HG03342 (cell line): ENCODE results near the gene ZNF331.
"Not testable (repeated sequence)": the region's sequence is repeated elsewhere in the genome, so short reads cannot be mapped to it uniquely, and the experiment has no call there.

Source experiments
- ATAC-seq: cut with Tn5 transposase; IDR thresholded peaks from one replicate; pipeline ENCODE4 v1.9.1; 2021; ENCODE audit warnings: mild to moderate bottlenecking, moderate library complexity; ENCODE audit not compliant: unreplicated experiment

Gene ZNF331

DNA sequence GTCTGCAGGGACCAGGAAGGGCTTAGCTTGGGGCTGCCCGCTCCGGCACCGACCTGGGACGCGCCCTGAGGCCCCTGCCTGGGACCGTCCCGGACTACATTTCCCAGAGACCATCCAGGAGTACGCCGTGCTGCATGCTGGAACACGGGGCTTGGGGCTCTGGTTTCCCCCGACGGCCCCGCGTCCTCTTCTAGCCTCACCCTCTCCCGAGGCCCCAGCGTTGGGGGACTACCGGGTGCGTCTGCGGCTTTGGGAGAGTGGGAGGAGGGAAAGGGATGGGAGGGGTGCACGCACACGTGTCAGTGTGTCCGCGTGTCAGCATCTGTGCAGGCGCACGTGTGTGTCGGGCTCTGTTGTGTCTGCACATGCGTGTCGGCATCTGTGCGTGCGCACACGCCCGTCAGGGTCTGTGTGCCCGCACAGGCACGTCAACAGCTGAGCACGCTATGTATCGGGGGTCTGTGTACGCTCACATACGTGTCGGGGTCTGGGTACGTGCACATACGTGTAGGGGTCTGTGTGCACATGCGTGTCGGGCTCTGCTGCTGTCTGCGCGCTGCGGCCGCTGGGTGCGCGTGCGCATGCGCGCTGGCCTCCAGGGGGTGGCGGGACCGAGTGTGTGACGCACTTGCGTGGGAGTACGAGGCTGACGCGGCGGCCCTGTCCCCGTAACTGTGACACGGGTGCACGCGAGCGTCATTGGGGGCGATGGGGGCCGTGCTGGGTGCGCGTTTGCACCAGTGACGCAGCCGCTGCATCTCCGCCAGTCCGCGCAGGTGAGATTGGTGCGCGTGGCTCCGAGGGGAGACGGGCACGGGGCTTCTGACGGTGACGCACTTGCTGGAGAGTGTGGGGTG, at the start of gene ZNF331:
TSS of gene ZNF331 (plus strand) at position 625 of the 857 bp plus-strand sequence. CDS start 31,232 bp downstream, outside the sequence.
- peak; percentile 56 for ATAC-seq

DNA sequence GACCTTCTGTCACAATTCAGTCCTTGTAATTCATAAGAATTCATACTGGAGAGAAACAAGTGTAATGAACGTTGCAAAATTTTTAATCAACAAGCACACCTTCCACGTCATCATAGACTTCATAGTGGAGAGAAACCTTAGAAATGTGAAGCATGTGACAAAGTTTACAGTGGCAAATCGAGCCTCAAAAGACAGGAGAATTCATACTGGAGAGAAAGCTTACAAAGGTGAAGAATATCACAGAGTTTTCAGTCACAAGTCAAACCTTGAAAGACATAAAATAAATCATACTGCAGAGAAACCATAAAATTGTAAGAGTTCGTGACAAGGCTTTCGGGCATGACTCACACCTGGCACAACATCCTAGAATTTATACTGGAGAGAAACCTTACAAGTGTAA, 45.8 kb upstream of the ZNF331 start:
- no peak for ATAC-seq

- not testable (repeated sequence) for ATAC-seq
Observed at GRCh38 chr19:53497311-53498023, 40.5 kb upstream of the ZNF331 start.

DNA sequence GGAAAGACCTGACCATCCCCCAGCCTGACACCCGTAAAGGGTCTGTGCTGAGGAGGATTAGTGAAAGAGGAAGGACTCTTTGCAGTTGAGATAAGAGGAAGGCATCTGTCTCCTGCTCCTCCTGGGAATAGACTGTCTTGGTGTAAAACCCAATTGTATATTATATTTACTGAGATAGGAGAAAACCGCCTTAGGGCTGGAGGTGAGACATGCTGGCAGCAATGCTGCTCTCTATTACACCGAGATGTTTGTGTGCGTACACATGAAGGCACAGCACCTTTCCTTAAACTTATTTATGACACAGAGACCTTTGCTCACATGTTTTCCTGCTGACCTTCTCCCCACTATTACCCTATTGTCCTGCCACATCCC, 39.9 kb upstream of the ZNF331 start:
- not testable (repeated sequence) for ATAC-seq

- not testable (repeated sequence) for ATAC-seq
Observed at GRCh38 chr19:53503151-53503550, 34.8 kb upstream of the ZNF331 start.

GRCh38 chr19:53503671-53504364, 34.1 kb upstream of the ZNF331 start:
- ATAC-seq: not testable (repeated sequence)

DNA sequence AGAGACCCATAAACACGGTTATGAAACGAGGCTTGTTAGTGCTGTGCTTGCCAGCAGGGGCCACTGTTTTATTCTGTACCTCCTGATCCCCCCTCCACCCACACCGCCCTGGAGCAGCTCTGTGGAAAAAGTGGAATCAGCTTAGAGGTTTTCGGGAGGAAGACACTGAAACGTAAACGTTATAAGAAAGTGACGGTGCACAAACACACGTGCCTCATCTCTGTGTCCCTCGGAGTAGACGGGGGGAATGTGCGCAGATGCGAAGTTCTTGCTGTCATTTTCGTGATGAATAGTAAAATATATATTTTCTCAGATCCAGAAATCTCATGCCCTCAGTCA, 33.6 kb upstream of the ZNF331 start:
- not testable (repeated sequence) for ATAC-seq

DNA sequence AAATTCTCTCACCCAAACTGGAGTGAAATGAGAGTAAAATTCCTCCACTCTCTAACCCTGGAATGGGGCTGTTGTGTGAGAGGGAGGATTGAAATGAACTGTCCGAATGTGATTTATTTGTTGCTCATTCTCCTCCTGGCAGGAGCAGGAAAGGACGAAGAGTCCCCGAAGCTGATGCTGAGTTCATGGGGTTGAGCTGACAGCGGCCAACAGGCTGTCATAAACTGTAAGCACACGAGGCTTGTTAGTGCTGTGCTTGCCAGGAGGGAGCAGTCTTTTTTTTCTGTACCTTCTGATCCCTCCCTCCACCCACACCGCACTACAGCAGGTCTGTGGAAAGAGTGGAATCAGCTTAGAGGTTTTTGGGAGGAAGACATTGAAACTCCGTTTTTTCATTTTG, 33.1 kb upstream of the ZNF331 start:
- no peak for ATAC-seq

DNA sequence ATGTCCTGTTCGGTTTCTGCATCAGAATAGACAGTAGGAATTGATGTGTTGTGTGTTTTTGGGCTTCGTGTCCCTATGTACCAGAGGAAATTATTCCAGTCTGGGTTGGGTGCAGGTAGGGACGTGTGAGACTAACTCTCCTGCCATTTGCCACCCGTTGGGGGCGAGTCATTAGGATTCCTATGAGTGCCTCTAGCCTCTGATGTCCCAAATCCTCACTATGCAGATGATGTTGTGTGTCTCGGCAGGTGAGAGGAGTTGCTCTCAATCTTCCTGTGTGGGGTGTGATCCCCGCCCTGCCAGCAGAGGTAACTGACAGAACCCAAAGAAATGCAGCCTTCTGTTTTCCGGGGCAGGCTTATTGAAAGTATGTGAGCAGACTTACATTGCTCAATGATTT, 31.2 kb upstream of the ZNF331 start:
- no peak for ATAC-seq

DNA sequence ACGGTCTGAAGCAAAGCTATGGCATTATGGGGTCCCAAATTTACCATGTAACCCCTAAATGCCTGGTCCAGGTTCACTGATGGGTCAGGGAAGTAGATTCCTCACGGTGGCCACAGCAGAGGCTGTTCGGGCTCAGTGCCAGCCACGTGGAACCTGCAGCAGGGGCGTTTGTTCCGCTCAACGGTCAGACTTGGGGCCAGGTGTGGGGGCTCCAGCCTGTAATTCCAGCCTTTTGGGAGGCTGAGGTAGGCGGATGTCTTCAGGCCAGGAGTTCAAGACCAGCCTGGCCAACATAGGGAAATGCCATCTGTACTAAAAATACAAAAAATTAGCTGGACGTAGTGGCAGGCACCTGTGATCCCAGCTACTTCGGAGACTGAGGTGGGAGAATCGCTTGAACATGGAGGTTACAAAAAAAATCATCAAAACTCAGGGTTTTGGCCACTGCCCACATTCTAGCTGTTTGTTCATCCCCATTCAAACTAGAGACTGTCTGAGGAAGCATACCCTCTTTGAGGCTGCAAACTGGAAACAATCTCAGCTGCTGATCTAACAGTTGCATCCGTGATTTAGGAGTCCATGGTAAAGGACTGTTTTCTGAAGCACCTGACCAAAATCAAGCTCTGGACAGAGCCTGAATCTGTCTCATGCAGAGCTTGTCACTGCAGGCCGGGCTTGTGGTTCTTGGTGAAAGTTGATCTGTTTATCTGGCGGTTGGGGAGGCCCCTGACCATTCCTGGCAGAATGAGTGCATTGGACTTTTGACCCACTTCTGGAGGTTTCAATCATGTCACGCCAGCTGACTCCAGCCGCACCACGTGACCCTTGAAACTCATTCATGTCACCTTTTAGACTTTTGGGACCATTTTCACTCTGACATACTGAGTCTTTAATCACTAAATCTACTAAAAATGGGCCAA, 30.2 kb upstream of the ZNF331 start:
- no peak for ATAC-seq

DNA sequence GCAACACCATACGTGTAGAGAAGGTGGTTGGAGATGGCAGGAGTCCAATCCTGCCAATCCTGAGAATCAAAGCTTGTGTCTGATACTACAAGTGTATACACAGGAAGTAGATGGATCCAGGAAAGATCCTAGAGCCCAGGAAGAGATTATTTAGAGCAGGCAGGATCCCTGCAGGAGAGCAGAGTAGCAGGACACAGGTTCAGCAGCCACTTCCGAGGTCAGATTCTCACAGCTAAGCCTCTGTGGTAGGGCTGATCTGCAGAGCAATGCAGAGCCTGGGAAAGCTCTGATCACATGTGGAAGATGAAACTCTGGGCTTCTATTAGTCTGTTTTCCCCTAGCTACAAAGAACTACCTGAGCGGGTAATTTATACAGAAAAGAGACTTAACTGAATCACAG, 28.5 kb upstream of the ZNF331 start:
- ATAC-seq: no peak

DNA sequence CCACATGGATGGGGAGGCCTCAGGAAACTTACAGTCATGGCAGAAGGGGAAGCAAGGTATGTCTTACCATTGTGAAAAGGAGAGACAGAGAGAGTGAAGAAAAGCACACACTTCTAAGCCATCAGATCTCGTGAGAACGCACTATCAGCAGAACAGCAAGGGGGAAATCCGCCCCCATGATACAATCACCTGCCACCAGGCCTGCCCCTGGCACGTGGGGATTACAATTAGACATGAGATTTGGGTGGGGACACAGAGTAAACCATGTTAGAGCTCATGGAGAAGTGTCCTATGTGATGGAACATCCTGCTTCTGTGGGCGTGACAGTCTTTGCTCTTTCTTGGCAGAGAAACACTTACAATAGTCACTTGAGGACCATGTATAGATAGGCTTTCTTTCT, 28.1 kb upstream of the ZNF331 start:
- no peak for ATAC-seq

- no peak for ATAC-seq
Observed at GRCh38 chr19:53511357-53511756, 26.6 kb upstream of the ZNF331 start.

DNA sequence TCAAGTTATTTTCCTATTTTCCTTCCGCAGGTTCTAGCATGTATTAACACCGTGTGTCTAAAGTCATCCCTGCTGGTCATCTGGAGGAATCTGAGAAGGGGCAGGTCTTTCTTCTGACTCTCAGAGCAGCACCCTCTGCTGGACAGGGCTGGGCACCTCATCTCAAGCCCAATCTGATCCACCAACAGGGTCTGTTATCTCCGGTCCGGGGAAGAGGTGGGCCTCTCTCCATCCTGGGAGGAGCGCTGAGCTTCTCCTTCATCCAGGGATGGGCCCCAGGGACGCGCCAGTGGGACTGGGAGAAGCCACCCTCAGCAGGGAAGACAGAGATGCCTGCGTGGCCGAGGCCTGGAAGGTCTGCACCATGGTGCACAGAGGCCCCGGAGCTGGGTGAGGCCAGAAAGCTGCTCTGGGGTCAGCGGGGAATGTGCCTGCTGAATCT, 26.0 kb upstream of the ZNF331 start:
- ATAC-seq: no peak

DNA sequence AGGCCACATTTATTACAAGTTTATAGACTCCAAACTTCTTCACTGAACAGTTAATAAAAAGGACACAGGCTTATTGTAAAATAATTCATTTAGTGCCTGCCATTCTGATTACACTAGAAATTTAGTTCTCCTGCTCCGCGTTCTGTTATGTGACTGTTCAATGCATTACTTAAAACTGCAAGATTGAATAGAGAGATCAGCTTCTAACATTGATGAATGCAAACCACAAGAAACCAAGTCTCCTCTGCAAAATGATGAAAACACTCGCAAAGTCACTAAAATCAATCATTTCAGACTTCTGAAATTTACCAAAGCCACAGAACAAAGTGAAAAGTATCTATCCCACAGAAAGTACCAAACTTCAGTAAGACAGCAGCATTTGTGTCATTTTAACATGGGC, 22.9 kb upstream of the ZNF331 start:
- ATAC-seq: not testable (repeated sequence)

DNA sequence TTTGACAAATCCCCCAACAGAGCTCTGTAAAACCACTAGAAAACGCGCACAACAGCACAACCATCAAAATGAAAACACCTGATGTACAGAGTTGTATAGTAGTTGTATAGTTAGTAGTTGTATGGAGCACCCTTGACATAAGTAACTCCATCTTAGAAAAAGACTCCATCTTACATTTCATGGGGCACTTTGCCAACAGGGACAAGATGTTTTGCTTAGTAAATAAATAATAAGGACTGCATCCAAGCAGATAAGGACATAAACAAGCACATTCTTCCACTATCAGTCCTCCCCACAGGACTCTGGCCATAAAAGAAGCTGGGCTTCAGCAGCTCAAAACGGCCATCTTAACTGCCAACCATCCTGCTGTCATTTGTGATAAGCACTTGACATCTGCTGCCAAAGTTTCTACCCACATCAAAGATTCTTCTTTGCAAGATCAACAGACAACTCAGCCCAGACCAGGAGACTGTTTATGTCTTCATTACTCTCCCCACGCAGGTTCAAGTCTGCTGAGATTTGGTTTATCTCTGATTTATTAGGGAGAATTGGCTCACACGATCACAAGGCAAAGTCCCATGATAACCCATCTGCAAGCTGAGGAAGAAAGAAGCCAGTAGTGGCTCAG, 20.7 kb upstream of the ZNF331 start:
- ATAC-seq: no peak

GRCh38 chr19:53518121-53518520, 19.8 kb upstream of the ZNF331 start:
- no peak for ATAC-seq

DNA sequence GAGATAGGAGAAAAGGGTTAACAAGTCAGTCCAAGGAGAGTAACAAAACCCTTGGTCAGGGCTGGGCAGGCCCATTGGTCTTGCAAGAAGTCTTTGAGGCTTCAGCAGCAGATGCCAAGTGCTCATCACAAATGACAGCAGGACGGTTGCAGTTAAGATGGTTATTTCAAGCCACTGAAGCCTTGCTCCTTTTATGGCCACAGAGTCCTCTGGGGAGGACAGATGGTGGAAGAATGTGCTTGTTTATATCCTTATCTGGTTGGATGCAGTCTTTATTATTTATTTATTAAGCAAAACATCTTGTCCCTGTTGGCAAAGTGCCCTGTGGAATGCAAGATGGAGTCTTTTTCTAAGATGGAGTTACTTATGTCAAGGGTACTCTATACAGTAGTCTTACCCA, 19.2 kb upstream of the ZNF331 start:
- no peak for ATAC-seq

- ATAC-seq: no peak
Observed at GRCh38 chr19:53519446-53519845, 18.5 kb upstream of the ZNF331 start.

- ATAC-seq: no peak
Observed at GRCh38 chr19:53520163-53520546, 17.8 kb upstream of the ZNF331 start.
